Suprapubic skin (tissue), 3 donors: ENCODE measurements around the gene ACTL10.

Experiments
- CTCF ChIP-seq, 2 donors: fragments of 200-600 bp in 1 of 2; fragments of 450-650 bp in 1 of 2; sonication (generic) in 1 of 2; IDR thresholded peaks; one replicate each; pipeline ENCODE4 v1.5.1; 2016 to 2019; ENCODE audit warnings: antibody characterized with exemption in 2 of 2, mild to moderate bottlenecking in 1 of 2, moderate library complexity in 1 of 2
- EP300 ChIP-seq: sonication (generic); formaldehyde crosslinking; IDR thresholded peaks from one replicate; pipeline ENCODE4 v1.6.1; 2017; ENCODE audit warnings: antibody characterized with exemption

- no peak for TF ChIP-seq CTCF (IDR thresholded peaks at IDR 0.05)
- TF ChIP-seq EP300, result no peak
Observed at GRCh38 chr20:33686984-33687366, 20.2 kb downstream of the ACTL10 start.
